HG02798 (cell line): ENCODE measurements around the gene SRM.
"Not testable (repeated sequence)": the region's sequence is repeated elsewhere in the genome, so short reads cannot be mapped to it uniquely, and the experiment has no call there.

Experiments used
- ATAC-seq: cut with Tn5 transposase; IDR thresholded peaks from one replicate; pipeline ENCODE4 v1.9.1; 2021; ENCODE audit warnings: mild to moderate bottlenecking; ENCODE audit not compliant: unreplicated experiment, poor library complexity

Gene SRM

DNA sequence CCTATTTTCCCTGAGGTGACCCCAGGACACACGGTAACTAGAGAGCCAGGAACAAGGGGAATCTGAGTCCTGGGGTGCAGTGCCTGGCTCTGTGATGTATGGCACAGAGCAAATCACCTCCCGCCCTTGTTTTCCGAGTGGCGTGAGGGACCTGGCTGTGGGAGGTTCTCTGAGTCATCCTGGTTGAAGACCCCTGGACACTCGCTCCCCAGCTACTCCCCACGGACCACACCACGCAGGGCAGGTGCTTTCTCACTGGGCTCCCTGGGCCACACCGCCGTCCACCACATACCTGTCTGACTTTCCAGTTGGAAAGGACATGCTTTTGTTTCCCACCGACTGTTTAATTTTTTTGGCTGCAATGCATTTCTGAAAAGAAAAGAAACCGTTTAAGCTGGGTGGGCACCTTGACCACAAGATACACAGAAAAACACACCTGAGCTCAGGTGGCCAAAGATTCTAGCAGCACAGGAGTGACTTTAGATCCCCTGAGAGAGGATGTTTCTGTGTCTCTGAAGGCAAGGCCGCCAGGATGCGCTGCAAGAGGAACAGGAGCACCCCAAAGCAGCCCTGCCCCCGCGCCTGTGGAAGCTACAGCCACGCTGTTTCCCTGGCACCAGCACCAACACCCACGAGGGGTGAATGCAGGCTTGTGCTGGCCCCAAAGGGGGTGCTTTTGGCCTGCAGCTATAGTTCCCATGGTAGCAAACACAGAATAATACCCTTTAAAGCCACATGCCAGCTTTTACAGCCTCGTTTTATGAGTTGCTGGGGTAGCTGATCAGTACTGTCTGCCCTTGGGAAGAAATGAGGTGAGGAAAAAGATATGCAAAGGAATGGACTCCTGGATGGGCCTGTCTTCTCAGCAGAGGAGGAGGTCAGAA lies 8.1 kb upstream of the SRM start:
- no peak for ATAC-seq

DNA sequence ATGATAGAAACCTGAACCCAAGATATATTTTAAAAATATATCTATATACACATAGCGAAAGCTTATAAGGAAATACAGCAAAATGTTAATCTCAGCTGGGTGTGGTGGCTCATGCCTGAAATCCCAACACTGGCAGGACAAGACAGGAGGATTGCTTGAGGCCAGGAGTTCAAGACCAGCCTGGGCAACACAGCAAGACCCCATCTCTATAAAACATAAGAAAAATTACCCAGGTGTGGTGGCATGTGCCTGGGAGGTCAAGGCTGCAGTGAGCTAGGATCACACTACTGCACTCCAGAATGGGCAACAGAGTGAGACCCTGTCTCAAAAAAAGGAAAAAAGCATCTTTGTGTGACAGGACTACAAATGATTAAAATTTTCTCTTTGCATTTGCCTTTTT lies 6.0 kb upstream of the SRM start:
- ATAC-seq, result no peak

DNA sequence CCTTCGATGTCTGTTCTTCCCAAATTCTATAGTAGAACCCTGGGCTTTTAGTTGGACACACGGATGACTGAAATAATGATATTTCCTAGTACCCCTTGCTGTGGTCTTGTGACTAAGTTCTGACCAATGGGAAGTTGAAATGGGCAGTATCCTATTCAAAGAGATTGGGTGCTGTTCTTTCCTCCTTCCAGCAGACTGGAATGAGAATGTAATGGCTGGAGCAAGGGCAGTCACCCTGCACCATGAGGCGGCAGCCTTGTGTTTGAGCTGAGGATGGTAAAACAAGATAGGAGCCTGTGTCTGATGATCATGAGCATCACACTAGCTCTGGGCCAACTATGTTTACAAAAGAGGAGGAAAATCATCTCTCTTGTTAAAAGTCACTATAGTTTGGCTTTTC lies 5.1 kb upstream of the SRM start:
- ATAC-seq, result no peak

DNA sequence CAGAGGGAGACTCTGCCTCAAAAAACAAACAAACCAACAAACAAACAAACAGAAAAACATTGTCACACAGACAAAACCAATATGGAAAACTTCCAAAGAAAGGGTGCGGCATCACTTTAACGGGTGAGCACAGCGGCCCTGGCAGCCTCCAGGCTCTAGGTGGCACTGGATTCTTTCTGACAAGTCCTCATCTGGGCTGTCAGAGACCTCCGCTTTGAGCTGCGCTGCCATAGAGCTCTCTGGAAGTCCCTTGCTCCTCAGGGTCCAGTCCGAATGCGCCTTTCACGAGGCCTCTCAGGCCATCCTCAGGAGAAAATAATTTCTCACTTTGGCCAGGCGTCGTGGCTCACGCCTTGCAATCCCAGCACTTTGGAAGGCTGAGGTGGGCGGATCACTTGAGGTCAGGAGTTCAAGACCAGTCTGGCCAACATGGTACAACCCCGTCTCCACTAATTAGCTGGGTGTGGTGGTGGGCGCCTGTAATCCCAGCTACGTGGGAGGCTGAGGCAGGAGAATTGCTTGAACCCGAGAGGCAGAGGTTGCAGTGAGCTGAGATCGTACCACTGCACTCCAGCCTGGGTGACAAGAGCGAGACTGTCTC lies 4.2 kb upstream of the SRM start:
- ATAC-seq, result not testable (repeated sequence)

DNA sequence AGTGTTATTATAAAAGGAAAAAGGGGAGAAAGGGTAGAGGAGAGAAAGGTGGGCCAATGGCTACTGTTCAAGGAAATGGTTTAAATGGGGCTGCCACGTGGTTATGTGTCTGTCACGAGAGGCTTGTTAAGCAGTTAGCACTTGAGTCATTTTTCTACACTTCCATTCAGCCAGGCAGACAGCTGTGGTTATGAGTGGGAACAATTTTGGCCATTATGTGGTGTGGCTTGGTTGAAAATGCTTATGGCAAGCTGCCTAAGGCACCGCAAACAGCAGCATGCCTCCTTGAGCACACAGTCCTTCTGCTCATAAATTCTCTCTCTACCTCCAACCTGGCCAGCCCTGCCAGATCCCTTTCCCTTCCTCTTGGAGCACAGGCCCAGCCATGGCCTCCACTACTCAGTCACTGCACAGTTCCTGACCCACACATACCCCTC lies 3.2 kb upstream of the SRM start:
- no peak for ATAC-seq

DNA sequence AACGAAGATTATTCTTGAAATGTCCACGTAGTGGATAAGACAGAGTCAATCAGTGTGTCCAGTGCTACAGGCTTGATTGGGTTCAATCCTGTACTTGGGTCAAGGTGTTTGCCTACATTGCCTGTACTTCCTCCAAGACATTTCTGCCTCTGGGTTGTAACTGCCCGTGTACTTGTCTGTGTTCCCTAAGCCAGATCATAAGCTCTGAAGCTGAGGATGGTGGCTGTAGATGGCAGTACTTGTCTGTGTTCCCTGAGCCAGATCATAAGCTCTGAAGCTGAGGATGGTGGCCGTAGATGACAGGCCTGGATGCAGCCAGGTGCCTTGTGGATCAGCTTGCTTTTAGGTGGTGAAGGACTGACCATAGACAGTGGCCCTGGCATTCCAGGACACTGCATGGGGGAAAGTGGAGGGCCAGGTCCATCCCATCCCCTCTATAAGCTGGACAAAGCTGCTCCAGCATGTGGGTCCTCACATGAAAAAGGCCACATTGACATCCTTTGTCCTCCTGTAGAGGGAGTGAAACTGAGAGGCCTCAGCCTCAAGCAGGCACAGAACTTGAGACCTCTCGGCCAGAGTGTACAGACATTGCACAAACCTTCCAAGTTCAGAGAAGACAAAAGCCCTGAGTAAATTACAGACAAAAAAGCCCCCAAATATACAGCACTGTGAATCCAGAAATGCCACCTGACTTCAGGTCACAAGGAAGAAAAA lies 2.0 kb upstream of the SRM start:
- no peak for ATAC-seq

DNA sequence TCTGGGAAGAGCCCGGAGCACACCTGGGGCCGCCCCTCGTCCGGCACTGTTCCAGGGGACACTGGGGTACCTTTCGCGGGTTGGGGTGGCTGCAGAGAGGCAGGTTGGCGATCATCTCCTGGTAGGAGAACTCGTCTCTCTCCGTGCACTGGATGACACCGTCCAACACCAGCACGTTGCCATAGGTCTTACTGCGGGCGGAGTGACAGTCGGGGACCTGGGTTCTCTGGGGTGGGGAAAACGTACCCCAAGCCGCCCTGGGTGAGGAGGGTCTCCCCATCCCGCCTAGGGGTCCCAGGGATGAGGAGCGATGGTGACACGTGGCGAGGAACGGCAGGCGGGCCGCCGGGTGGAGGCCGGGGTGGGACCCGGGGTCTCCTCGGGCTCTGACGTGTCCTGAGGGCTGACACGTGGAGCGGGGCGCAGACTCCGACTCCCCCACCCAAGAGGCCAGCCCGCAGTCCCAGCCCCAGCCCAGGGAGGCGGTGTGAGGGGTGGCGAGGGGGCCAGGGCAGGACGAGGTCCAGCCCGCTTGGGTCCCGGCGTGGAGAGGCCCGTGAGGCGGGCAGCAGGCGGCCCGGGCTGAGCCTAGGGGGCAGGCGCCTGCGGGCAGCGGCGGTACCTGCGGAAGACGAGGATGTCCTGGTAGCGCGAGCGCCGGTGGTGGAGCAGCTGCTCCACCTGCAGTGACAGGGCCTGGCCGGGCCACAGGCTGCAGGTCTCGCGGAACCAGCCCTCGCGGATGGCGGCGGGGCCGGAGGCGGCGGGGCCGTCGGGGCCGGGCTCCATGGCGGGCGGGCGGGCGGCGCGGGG lies 457 bp downstream of the SRM start:
- peak; percentile 21 for ATAC-seq

DNA sequence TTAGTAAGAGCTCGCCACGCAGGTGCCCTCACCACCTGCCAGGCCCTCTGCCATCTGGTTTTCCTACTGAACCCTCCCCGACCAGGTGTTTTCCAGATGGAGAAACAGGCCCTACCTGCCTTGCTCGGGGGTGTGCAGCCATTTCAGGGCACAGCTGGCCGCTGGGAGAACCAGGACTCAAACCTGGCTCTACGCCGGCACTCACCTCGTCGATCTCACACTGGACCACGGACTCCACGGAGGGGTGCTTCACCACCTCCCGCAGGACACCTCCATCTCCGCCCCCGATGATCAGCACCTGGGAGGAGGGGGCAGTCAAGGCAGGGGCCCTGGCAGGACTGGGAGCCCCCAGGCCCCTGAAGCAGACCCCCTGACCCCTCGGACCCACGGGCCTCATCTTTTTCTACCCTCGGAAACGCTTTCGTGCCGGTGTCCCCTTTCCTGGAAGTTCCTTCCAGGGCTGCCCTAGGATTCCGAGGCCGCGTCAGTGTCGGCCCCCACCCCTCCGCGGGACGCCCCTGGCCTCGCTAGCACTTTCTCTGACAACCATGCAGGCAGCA lies 1.1 kb downstream of the SRM start:
- ATAC-seq, result no peak

DNA sequence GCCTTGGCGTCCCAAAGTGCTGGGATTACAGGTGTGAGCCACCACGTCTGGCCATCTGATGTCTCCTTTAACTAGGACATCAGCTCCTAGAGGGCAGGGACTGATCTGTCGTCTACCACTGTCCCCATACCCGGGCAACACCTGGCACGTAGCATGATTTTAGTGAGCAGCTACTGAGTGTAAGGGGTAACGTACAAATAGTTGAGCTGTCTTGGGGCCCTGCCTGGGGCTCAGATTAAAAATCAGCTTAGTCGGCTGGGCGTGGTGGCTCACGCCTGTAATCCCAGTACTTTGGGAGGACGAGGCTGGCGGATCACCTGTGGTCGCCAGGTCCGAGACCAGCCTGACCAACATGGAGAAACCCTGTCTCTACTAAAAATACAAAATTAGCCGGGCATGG lies 1.8 kb downstream of the SRM start:
- no peak for ATAC-seq

DNA sequence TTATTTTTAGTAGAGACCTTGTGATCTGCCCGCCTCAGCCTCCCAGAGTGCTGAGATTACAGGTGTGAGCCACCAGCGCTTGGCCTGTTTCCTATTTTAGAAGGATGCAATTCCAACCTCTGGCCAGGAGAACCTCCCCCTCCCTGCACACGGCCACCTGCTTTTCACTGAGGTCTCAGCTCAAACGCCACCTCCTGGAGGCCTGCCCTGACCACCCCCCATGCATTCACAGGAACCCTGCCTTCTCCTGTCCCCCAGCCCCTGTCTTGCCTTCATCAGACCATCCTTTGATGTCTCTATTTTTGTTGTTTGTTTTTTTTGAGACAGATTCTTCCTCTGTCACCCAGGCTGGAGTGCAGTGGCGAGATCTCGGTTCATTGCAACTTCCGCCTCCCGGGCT lies 2.3 kb downstream of the SRM start:
- no peak for ATAC-seq

DNA sequence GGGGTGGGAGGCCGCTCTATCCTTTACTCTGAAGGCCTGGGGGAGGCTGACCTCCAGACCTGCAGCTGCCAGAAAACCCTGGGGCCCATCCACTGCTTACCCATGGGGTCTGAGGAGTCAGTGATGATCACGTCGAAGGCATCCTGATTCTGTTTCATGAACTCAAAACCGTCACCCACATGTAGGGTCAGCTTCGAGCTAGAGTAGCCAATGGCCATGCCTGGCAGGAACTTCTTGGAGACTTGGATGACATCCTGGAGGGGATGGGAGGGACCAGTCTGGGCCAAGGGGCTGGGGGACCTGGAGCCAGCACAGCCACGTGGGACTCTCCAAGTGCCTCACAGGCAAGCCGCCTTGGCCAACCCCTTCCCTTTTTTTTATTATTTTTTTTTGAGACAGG lies 3.3 kb downstream of the SRM start:
- no peak for ATAC-seq

DNA sequence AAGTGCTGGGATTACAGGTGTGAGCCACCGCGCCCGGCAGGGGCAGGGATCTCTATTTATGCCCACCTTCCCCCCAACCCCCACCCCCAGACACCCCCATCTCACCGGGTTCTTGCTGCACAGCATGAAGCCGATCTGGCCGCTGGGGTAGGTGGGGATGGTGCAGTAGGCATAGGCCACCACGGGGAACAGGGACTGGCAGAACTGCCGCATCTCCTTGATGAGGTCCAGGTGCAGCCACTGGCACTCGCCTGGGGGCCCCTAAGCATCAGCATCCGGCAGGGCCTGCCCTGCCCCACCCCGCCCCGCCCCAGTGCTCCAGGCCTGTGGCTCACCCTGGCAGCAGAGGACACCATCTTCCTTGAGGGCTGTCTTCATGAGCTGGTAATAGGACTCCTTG lies 4.1 kb downstream of the SRM start:
- ATAC-seq, result no peak

DNA sequence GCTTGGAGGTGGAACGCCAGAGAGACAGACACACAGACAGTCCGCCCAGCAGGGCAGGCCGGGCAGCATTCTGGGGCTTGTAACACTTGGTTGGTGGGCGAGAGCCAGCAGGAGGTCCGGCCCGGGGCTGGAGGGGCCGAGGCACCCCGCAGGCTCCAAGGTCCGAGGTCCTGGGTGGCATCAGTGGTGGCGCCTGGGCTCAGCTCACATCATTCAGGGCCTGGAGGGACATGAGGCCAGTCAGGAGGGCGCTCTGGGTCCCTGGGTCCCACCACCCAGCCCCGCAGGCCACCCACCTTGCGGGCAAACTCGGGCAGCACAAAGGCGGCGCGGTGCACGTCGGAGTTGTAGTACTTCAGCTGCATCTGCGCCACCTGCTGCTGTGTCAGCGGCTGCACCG lies 5.2 kb downstream of the SRM start:
- no peak for ATAC-seq

DNA sequence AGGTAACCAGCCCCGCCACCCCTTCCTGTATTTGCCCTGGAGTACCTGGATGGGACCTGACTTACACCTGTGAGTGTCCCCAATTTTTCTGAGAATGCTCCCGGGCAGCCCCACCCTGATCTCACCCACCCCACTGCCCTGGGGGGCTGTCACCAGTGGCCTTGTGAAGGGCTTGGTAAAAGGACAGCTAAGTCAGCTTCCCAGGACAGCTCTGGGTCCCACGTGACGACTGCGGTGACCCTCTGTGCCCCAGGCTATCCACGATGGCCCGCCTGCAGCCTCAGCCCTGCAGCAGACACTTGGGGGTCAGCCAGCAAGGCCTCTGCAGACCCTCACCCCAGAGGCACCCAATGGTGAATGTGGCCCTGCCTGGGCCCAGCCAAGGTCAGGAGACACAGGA lies 5.6 kb downstream of the SRM start:
- no peak for ATAC-seq

DNA sequence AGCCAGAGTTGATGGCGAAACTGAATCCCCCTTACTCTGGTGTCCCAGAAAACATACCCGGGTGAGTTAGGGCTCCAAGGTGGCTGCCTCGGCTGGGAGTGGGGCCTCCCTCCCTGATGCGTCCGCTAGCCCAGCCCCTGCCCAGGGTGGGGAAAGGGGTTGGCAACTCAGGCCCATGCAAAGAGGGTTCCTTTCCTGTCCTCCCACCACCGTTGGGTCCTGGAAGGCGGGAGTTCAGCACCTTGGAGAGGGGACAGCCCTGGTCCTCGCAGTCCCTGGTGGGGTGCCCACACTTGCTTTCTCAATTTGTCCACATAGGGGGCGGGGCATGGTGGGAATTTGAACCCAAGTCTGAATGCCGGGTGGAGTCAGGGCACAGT lies 6.1 kb downstream of the SRM start:
- ATAC-seq, result no peak

DNA sequence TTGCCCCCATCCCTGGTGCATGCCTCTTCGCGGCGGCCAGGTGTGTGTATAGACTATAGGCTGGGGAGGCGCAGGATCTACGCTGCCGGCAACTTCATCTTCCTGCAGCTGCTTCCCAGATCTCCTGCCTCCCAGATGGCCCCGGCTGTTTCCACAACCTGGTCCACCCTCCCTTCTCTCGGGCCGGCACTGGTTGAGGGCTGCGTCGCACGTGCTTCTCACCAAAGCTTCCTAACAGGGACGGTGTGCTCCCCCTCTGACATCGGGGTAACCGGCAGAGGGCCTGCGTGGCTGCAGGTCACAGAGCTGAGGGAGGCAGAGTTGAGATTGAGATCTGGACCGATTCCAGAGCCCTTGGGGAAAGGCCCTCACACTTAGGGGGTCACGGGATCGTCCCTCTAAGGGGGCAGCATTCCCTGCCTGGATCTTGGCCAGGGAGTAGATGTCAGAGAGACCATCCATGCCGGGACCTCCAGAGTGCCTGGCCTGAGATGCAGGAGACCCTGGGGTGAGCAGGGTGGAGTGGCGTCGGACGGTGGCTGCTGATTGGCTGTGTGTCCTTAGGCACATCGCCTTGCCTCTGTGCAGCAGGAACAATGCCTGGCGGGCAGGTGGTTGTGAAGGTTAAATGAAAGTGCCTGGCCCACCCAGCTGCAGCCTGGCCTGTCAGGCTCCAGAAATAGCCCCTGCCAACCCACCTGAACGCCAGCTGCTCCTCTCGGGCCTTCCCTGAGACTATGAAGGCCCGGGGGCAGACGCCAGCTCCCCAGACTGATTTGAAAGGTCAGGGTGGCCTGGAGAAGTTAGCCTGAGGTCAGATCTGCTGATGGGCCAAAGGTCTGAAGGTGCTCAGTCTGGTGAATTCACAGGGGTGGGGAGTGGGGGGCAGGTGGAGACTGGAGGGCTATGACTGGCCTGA lies 6.7 kb downstream of the SRM start:
- no peak for ATAC-seq

DNA sequence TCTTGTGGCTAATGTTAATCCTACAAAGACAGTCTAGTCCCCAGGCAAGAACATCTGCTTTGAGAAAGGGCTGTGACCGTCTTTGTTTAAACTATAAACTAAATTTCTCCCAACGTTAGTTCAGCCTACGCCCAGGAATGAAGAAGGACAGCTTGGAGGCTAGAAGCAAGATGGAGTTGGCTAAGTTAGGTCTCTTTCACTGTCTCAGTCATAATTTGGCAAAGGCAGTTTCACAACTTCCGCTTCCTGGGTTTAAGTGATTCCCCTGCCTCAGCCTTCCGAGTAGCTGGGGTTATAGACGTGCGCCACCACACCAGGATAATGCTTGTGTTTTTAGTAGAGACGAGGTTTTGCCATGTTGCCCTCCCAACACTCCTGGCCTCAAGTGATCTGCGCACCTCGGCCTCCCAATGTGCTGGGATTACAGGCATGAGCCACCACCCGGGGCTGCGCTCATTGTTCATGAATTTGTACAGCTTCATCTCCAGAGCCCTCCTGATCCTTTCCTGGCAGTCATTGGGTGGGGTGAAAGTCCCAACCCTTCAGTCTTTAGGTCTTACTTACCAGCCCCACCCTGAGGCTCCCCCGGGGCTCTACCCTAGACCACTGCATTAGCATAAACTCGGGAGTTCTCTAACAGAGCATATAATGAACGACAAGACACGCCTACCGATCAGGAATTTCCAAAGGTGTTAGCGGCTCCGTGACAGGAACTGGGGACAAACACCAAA lies 7.9 kb downstream of the SRM start:
- ATAC-seq, result no peak

DNA sequence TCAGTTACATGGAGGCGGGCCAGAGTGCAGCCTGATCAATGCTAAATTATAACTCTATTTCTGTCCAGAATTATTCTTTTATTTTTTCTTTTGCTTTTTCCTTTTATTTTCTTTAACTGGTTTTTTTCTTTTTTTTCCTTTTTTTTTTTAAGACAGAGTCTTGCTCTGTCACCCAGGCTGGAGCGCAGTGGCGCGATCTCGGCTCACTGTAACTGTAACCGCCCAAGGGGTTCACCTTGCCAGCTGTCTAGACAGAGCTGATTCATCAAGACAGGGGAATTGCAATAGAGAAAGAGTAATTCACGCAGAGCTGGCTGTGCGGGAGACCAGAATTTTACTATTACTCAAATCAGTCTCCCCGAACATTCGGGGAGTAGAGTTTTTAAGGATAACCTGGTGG lies 8.7 kb downstream of the SRM start:
- ATAC-seq, result not testable (repeated sequence)
